ENCODE results near the gene HHIPL1. TPM values are rescaled to one million over a fixed set of nuclear protein-coding genes. Genes with fewer than 3 reads are reported as not detected.

HHIPL1 gene
- total RNA-seq, 2 experiments from 2014 or later: not detected

GRCh38 chr14:99664937-99665273 is 20.0 kb downstream of the HHIPL1 start:
- Histone ChIP-seq H3K27ac (ENCODE audit: low read depth in 1 of 2, low read length in 2 of 2) (no peak overlapping the region), H3K36me3 (ENCODE audit: insufficient read depth, low read length) (no peaks in the 10 kb centered on the region), H3K4me3 (ENCODE audit: low read length) (no peak overlapping the region), H3K4me1 (ENCODE audit: insufficient read depth, low read length) (no peaks in the 10 kb centered on the region), H3K27me3 (ENCODE audit: control insufficient read depth in 1 of 2, insufficient read depth in 2 of 2, low read length in 2 of 2) (peaks cover 26 to 28% of the 10 kb centered on the region in 2 experiments), H3K9me3 (ENCODE audit: control insufficient read depth in 1 of 2, insufficient read depth in 1 of 2, low read length in 2 of 2) (peaks cover 0 to 5% of the 10 kb centered on the region in 2 experiments)
- Mint-ChIP-seq H3K36me3 (ENCODE audit: low read depth) (no peaks in the 10 kb centered on the region), H3K27ac (no peak overlapping the region), H3K4me3 (no peak overlapping the region), H3K27me3 (peaks cover 50% of the 10 kb centered on the region), H3K9me3 (no peaks in the 10 kb centered on the region), H3K4me1 (ENCODE audit: low read depth) (peaks cover 4% of the 10 kb centered on the region)
- DNase-seq: no peak
- TF ChIP-seq CTCF (IDR thresholded peaks at IDR 0.05): no peak
- ChIA-PET POLR2A (no interaction called here), CTCF (no interaction called here)
- intact Hi-C loops (cut with DNase I, micrococcal nuclease): no loop called here
- ATAC-seq (ENCODE audit: poor library complexity): no peak

GRCh38 chr14:99666533-99666932 is 21.6 kb downstream of the HHIPL1 start:
- H3K27me3 Mint-ChIP-seq: peaks cover 41% of the 10 kb centered on the region
- no peaks in the 10 kb centered on the region for H3K4me1 ChIP-seq (ENCODE audit: insufficient read depth, low read length)
- no peaks in the 10 kb centered on the region for H3K9me3 ChIP-seq (ENCODE audit: control insufficient read depth in 1 of 2, insufficient read depth in 1 of 2, low read length in 2 of 2)
- H3K36me3 Mint-ChIP-seq (ENCODE audit: low read depth): no peaks in the 10 kb centered on the region
- H3K27ac ChIP-seq (ENCODE audit: low read depth in 1 of 2, low read length in 2 of 2): no peak overlapping the region
- DNase-seq: no peak
- ATAC-seq (ENCODE audit: poor library complexity): no peak
- H3K27me3 ChIP-seq (ENCODE audit: control insufficient read depth in 1 of 2, insufficient read depth in 2 of 2, low read length in 2 of 2): peaks cover 10 to 15% of the 10 kb centered on the region in 2 experiments
- no peak overlapping the region for H3K4me3 Mint-ChIP-seq
- ChIA-PET CTCF (no interaction called here), POLR2A (no interaction called here)
- intact Hi-C loops (cut with DNase I, micrococcal nuclease): no loop called here
- TF ChIP-seq CTCF (IDR thresholded peaks at IDR 0.05): no peak
- H3K4me3 ChIP-seq (ENCODE audit: low read length): no peak overlapping the region
- no peaks in the 10 kb centered on the region for H3K36me3 ChIP-seq (ENCODE audit: insufficient read depth, low read length)
- H3K4me1 Mint-ChIP-seq (ENCODE audit: low read depth): no peaks in the 10 kb centered on the region
- H3K9me3 Mint-ChIP-seq: no peaks in the 10 kb centered on the region
- H3K27ac Mint-ChIP-seq: no peak overlapping the region

GRCh38 chr14:99667045-99667444 is 22.1 kb downstream of the HHIPL1 start:
- no peak overlapping the region for H3K4me3 ChIP-seq (ENCODE audit: low read length)
- intact Hi-C loops (cut with DNase I, micrococcal nuclease): no loop called here
- H3K36me3 Mint-ChIP-seq (ENCODE audit: low read depth): no peaks in the 10 kb centered on the region
- CTCF ChIA-PET: no interaction called here
- ATAC-seq (ENCODE audit: poor library complexity) (no peak), DNase-seq (no peak)
- no peaks in the 10 kb centered on the region for H3K9me3 ChIP-seq (ENCODE audit: control insufficient read depth in 1 of 2, insufficient read depth in 1 of 2, low read length in 2 of 2)
- no peak overlapping the region for H3K27ac Mint-ChIP-seq
- peaks cover 40% of the 10 kb centered on the region for H3K27me3 Mint-ChIP-seq
- H3K4me1 Mint-ChIP-seq (ENCODE audit: low read depth): no peaks in the 10 kb centered on the region
- H3K4me1 ChIP-seq (ENCODE audit: insufficient read depth, low read length): peaks cover under 1% of the 10 kb centered on the region
- POLR2A ChIA-PET: interaction anchor here (1.1 kb wide), 1 partner anchor 17 kb away, joined by 3 read pairs; the partner anchor contains the start of gene CYP46A1
- H3K4me3 Mint-ChIP-seq: no peak overlapping the region
- no peak overlapping the region for H3K27ac ChIP-seq (ENCODE audit: low read depth in 1 of 2, low read length in 2 of 2)
- H3K27me3 ChIP-seq (ENCODE audit: control insufficient read depth in 1 of 2, insufficient read depth in 2 of 2, low read length in 2 of 2): peaks cover 5 to 10% of the 10 kb centered on the region in 2 experiments
- no peaks in the 10 kb centered on the region for H3K9me3 Mint-ChIP-seq
- TF ChIP-seq CTCF (IDR thresholded peaks at IDR 0.05): no peak
- no peaks in the 10 kb centered on the region for H3K36me3 ChIP-seq (ENCODE audit: insufficient read depth, low read length)

All from CD4-positive, alpha-beta T cell (primary cell).